HepG2 (cell line): Measurements from ENCODE around the gene AIF1. TPM values are rescaled to one million over a fixed set of nuclear protein-coding genes. Genes with fewer than 3 reads are reported as not detected.
A peak's percentile ranks its signal among the peaks of the same experiment; 100 is the strongest.

Experiments
- ATF3 ChIP-seq: sonication (generic); formaldehyde crosslinking; IDR thresholded peaks from 2 replicates; pipeline ENCODE4 v1.4.0; 2020; ENCODE audit warnings: missing genetic modification reagents
- DR1 ChIP-seq: sonication (generic); formaldehyde crosslinking; IDR thresholded peaks from 2 replicates; pipeline ENCODE4 v1.8.0; 2021; ENCODE audit warnings: mild to moderate bottlenecking, missing genetic modification reagents, inconsistent platforms
- HNF4A ChIP-seq: sonication (generic); formaldehyde crosslinking; IDR thresholded peaks from 2 replicates; pipeline ENCODE4 v1.4.0; 2020; ENCODE audit warnings: missing genetic modification reagents
- IRX3 ChIP-seq: sonication (generic); formaldehyde crosslinking; IDR thresholded peaks from 2 replicates; pipeline ENCODE4 v1.8.1; 2023; ENCODE audit warnings: mild to moderate bottlenecking, low read depth, missing genetic modification reagents, borderline replicate concordance
- KLF11 ChIP-seq: IDR thresholded peaks from 2 replicates; pipeline ENCODE4 v1.6.1; 2016; ENCODE audit warnings: missing compliant biosample characterization
- KLF9 ChIP-seq: IDR thresholded peaks from 2 replicates; pipeline ENCODE4 v1.6.1; 2016; ENCODE audit warnings: low read depth
- MBD4 ChIP-seq: IDR thresholded peaks from 2 replicates; pipeline ENCODE4 v1.6.1; 2012; ENCODE audit warnings: low read length, inconsistent platforms, borderline replicate concordance
- NFE2L1 ChIP-seq: sonication (generic); formaldehyde crosslinking; IDR thresholded peaks from 2 replicates; pipeline ENCODE4 v1.4.0; 2020; ENCODE audit warnings: missing genetic modification reagents, mild to moderate bottlenecking, borderline replicate concordance
- NFRKB ChIP-seq: fragments of 450-650 bp; IDR thresholded peaks from 2 replicates; pipeline ENCODE4 v1.6.1; 2017
- PHF5A ChIP-seq: IDR thresholded peaks from one replicate; pipeline ENCODE4 v1.6.1; 2018; ENCODE audit warnings: low read depth, missing genetic modification reagents; ENCODE audit not compliant: unreplicated experiment
- POLR2AphosphoS2 ChIP-seq: IDR thresholded peaks from 2 replicates; pipeline ENCODE4 v1.6.1; 2011; ENCODE audit warnings: low read depth, low read length, improper control_type of control experiment
- SMAD9 ChIP-seq: sonication (generic); formaldehyde crosslinking; IDR thresholded peaks from 2 replicates; pipeline ENCODE4 v1.5.1; 2020; ENCODE audit warnings: mild to moderate bottlenecking, missing genetic modification reagents
- SMYD3 ChIP-seq: sonication (generic); formaldehyde crosslinking; IDR thresholded peaks from 2 replicates; pipeline ENCODE4 v1.8.1; 2023; ENCODE audit warnings: mild to moderate bottlenecking, missing genetic modification reagents
- TP53 ChIP-seq: sonication (generic); formaldehyde crosslinking; conservative IDR thresholded peaks from 2 replicates; pipeline ENCODE4 v1.4.0; 2020; ENCODE audit warnings: missing genetic modification reagents
- U2AF1 ChIP-seq: fragments of 200-400 bp; formaldehyde crosslinking; optimal IDR thresholded peaks from 2 replicates; pipeline ENCODE3; 2017; ENCODE audit warnings: mild to moderate bottlenecking, low read depth, low read length
- XRCC5 ChIP-seq: fragments of 200-400 bp; formaldehyde crosslinking; optimal IDR thresholded peaks from 2 replicates; pipeline ENCODE3; 2017; ENCODE audit warnings: mild to moderate bottlenecking, low read length
- ZFP90 ChIP-seq: sonication (generic); formaldehyde crosslinking; IDR thresholded peaks from 2 replicates; pipeline ENCODE4 v1.8.0; 2022; ENCODE audit warnings: missing genetic modification reagents, mild to moderate bottlenecking, inconsistent platforms, borderline replicate concordance
- ZMAT5 ChIP-seq: sonication (generic); formaldehyde crosslinking; IDR thresholded peaks from 2 replicates; pipeline ENCODE4 v1.5.0; 2020; ENCODE audit warnings: mild to moderate bottlenecking, low read depth, missing genetic modification reagents, borderline replicate concordance
- ZNF224 ChIP-seq: sonication (generic); formaldehyde crosslinking; IDR thresholded peaks from 2 replicates; pipeline ENCODE4 v1.5.0; 2020; ENCODE audit warnings: mild to moderate bottlenecking, missing genetic modification reagents
- ZNF234 ChIP-seq: sonication (generic); formaldehyde crosslinking; conservative IDR thresholded peaks from 2 replicates; pipeline ENCODE4 v1.5.1; 2020; ENCODE audit warnings: mild to moderate bottlenecking, missing genetic modification reagents
- ZNF282 ChIP-seq: fragments of 450-650 bp; IDR thresholded peaks from 2 replicates; pipeline ENCODE4 v1.6.1; 2018; ENCODE audit not compliant: partially characterized antibody
- ZNF333 ChIP-seq: sonication (generic); formaldehyde crosslinking; IDR thresholded peaks from 2 replicates; pipeline ENCODE4 v1.4.0; 2020; ENCODE audit warnings: mild to moderate bottlenecking, missing genetic modification reagents, borderline replicate concordance
- ZNF44 ChIP-seq: sonication (generic); formaldehyde crosslinking; IDR thresholded peaks from 2 replicates; pipeline ENCODE4 v1.5.1; 2020; ENCODE audit warnings: mild to moderate bottlenecking, missing genetic modification reagents
- ZNF841 ChIP-seq: sonication (generic); formaldehyde crosslinking; IDR thresholded peaks from 2 replicates; pipeline ENCODE4 v1.8.1; 2023; ENCODE audit warnings: missing genetic modification reagents, borderline replicate concordance
- polyA plus RNA-seq, 8 experiments: library from polyadenylated mRNA; depleted of rRNA in 3 of 8; stranded (reverse) in 7 of 8; unstranded in 1 of 8; fragments of >200 nt; fragmentation: Illumina TruSeq in 4 of 8; extraction: Trizol in 4 of 8; gene quantifications; 2 replicates each; pipeline versions ENCODE4 v1.2.1 to v1.2.3, GENCODE V29; 2011 to 2016; ENCODE audit warnings: low read depth in 4 of 8, missing spikeins in 1 of 8, mixed read lengths in 1 of 8; ENCODE audit not compliant: insufficient read depth in 1 of 8
- total RNA-seq, 5 experiments: library from RNA; depleted of rRNA; stranded (reverse); fragments of >200 nt; fragmentation: Illumina TruSeq; extraction: Trizol; gene quantifications; 2 replicates each; pipeline ENCODE4 v1.2.3, GENCODE V29; 2016; ENCODE audit warnings: low read depth in 1 of 5
- TF ChIP-seq, protein P1 (sequence below): sonication (generic); formaldehyde crosslinking; IDR thresholded peaks from 2 replicates; pipeline ENCODE4 v1.4.0; 2020; ENCODE audit warnings: mild to moderate bottlenecking, missing genetic modification reagents
- TF ChIP-seq, protein P2 (sequence below): IDR thresholded peaks from 2 replicates; pipeline ENCODE4 v1.4.0; 2020; ENCODE audit warnings: mild to moderate bottlenecking, missing genetic modification reagents

Gene AIF1
- total and polyA plus RNA-seq, 2 of the 13 experiments (the other 11 are each of a cell fraction or from before 2014, with no cell fraction given), result 1.5 TPM; not detected in 1

DNA sequence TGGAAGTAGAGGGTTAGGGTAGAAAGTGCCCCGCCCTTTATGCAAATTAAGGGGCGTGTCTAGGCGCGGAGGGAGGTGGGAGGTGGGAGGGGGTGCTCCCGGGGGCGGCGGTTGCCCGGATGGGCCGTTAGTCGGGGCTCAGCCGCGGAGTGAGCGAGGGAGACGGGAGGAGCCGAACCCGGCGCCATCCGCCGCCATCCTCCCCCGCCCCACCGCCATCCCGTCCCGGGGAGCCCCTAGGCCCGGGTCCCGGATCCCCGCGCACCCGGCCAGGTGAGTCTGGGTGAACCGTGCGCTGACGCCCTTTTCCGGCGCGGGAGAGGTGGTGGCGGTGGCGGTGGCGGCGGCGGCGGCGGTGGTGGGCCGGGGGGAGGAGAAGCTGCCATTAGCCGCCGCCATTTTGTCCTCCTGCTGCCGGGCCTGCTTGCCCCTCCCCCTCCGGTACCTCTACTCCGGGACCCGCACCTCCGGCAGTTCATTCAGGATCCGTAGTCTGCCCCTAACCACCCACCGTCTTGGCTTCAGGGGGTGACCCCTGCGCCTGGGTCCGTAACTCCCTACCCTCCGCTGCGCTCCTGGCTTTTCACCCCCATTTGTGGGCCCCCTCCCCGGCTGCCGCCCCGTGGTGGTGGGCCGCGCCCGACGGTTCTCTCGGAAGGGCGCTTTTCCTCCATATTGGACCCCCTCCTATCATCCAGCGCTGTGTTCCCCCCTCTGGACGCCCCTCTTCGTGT, 5.7 kb downstream of the AIF1 start, which contains the start of gene PRRC2A (continued):
- TF ChIP-seq, protein P1, sequence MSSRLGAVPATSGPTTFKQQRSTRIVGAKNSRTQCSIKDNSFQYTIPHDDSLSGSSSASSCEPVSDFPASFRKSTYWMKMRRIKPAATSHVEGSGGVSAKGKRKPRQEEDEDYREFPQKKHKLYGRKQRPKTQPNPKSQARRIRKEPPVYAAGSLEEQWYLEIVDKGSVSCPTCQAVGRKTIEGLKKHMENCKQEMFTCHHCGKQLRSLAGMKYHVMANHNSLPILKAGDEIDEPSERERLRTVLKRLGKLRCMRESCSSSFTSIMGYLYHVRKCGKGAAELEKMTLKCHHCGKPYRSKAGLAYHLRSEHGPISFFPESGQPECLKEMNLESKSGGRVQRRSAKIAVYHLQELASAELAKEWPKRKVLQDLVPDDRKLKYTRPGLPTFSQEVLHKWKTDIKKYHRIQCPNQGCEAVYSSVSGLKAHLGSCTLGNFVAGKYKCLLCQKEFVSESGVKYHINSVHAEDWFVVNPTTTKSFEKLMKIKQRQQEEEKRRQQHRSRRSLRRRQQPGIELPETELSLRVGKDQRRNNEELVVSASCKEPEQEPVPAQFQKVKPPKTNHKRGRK (CRISPR knock-in tag), result no peak
- TF ChIP-seq SMYD3 (CRISPR knock-in tag), result no peak
- TF ChIP-seq NFRKB, result peak; percentile 93
- TF ChIP-seq ZNF282, result no peak
- TF ChIP-seq TP53, result no peak
- no peak for TF ChIP-seq MBD4
- TF ChIP-seq, protein P2, sequence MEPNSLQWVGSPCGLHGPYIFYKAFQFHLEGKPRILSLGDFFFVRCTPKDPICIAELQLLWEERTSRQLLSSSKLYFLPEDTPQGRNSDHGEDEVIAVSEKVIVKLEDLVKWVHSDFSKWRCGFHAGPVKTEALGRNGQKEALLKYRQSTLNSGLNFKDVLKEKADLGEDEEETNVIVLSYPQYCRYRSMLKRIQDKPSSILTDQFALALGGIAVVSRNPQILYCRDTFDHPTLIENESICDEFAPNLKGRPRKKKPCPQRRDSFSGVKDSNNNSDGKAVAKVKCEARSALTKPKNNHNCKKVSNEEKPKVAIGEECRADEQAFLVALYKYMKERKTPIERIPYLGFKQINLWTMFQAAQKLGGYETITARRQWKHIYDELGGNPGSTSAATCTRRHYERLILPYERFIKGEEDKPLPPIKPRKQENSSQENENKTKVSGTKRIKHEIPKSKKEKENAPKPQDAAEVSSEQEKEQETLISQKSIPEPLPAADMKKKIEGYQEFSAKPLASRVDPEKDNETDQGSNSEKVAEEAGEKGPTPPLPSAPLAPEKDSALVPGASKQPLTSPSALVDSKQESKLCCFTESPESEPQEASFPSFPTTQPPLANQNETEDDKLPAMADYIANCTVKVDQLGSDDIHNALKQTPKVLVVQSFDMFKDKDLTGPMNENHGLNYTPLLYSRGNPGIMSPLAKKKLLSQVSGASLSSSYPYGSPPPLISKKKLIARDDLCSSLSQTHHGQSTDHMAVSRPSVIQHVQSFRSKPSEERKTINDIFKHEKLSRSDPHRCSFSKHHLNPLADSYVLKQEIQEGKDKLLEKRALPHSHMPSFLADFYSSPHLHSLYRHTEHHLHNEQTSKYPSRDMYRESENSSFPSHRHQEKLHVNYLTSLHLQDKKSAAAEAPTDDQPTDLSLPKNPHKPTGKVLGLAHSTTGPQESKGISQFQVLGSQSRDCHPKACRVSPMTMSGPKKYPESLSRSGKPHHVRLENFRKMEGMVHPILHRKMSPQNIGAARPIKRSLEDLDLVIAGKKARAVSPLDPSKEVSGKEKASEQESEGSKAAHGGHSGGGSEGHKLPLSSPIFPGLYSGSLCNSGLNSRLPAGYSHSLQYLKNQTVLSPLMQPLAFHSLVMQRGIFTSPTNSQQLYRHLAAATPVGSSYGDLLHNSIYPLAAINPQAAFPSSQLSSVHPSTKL, result peak; percentile 55
- TF ChIP-seq PHF5A (CRISPR knock-in tag), result peak; percentile 65
- no peak for TF ChIP-seq KLF11 (CRISPR knock-in tag)
- peak; percentile 69; the same call in 1 of the 2 replicates for TF ChIP-seq DR1 (CRISPR knock-in tag)
- peak; percentile 86; the same call in 1 of the 2 replicates for TF ChIP-seq ZNF333 (CRISPR knock-in tag)
- no peak for TF ChIP-seq ZNF44
- TF ChIP-seq ZNF224, result 0 out of 2 replicates have a peak, but pooled peaks have one; percentile 1
- TF ChIP-seq XRCC5, result no peak
- TF ChIP-seq ZNF234 (CRISPR knock-in tag), result 0 out of 2 replicates have a peak, but pooled peaks have one; percentile 89
- no peak for TF ChIP-seq NFE2L1
- TF ChIP-seq ATF3, result 0 out of 2 replicates have a peak, but pooled peaks have one; percentile 44
- TF ChIP-seq KLF9 (CRISPR knock-in tag), result no peak; the same call in none of the 2 replicates
- TF ChIP-seq HNF4A (CRISPR knock-in tag), result no peak
- no peak for TF ChIP-seq SMAD9 (CRISPR knock-in tag)
- no peak for TF ChIP-seq POLR2AphosphoS2
- 0 out of 2 replicates have a peak, but pooled peaks have one; percentile 34 for TF ChIP-seq ZNF841 (CRISPR knock-in tag)
- TF ChIP-seq U2AF1, result no peak
- TF ChIP-seq ZFP90 (CRISPR knock-in tag), result no peak; the same call in 1 of the 2 replicates
- TF ChIP-seq ZMAT5 (CRISPR knock-in tag), result no peak
- peak; percentile 19; the same call in 1 of the 2 replicates for TF ChIP-seq IRX3
